ENCODE data around the gene GLIPR2.

GLIPR2 gene

DNA sequence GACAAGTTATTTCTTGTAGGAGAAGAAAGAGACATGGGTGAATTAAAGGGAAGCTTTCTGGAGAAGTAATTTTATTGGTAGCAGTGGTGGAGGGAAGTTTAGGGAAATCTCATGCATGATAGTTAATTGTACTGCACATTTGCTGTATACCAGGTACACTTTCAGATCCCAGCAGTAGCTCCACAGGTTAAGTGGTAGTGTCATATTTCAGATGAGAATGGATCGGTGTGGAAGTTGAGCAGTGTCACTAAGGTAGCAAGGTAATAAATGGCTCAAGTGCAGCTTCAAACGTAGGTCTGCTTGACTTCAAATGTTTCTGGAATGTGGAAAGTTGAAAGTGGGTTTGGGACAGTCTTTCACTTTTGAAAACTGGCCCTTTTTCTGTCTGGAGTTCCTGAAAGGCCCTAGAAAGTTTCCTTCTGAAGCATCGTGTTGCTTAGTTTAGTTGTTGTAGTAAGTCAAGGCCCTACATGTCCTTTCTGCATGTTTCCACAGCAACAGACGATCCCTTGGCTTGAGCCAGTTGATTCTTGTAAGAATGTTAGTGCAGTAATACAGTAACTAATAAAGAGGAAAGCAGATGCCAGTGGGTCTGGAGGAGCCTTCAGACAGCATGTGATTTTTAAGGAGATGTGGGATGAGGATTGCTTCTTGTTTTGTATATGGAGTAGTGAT is 57.9 kb downstream of the GLIPR2 start:
- DNase-seq (ENCODE audit: low read depth), result no peak

DNA sequence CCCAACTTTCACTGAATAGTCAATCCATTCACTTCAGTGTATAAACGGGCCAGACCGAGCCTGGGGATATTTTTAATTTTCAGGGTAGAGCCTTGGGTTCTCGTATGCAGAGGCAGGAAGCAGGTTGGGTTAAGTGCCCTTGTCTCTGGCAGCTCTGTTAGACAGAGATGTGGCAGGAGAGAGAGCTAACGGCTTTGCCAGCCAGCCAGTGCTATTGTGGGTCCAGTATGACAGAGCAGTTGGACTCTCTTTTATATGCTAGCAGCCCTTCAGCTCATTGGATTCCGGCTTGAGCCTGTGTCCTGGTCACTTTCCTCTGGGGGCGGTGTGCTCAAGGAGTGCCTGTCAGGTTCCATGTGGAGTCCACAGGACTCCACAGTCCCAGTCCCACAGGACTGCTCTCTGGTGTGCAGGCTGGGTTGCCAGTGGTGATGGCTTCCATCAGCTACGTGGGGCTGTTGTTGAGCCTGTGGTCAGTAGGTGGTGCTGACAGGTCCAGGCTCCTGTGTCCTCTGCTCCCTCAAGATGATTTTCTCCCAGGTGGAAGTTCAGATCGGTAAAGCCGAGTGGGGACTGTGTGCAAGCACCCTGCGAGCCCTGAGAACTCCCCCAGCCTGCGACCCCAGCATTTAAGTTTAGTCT is 68.5 kb downstream of the GLIPR2 start:
- DNase-seq (ENCODE audit: low read depth), result no peak

DNA sequence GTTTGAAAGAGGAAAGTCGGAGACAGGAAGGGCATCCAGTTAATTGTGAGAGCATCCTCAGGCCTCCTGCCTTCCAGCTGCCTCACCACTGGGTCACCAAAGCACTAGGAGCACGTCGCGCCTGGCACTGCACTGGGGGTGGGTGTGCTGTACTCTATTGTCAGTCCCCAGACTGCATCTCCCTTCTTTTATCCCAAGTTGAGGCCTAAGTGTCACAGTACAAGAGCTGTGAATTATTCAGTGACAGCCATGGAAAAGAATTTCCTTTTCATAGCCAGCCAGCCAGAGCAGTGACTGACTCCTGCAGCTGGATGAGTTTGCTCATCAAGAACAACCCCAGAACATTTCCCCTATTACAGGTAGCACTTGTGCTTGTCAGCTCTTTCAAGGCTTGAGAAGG is 70.5 kb downstream of the GLIPR2 start:
- DNase-seq (ENCODE audit: low read depth), result no peak

DNA sequence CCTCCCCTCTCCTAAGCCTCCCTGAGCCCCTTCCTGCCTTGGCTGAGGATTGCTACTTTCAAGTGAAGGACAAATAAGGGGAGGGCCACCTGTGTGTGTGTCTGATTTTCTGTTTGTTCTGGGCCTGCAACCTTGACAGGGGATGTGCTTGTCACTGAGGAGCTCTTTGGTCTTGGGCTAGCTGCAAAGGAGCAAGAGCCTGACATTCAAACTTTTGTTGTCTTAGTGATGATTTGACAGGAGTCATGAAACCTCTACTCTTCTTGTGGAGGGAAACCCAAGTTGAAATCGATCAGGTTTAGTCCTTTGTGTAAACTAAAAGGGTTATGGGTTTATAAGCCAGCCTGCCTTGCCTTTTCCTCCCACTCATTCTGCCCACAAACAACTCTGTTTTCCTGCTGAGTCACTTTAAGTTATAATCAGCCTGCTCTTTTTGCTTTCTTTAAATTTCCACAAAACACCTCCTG is 71.0 kb downstream of the GLIPR2 start:
- no peak for DNase-seq (ENCODE audit: low read depth)

DNA sequence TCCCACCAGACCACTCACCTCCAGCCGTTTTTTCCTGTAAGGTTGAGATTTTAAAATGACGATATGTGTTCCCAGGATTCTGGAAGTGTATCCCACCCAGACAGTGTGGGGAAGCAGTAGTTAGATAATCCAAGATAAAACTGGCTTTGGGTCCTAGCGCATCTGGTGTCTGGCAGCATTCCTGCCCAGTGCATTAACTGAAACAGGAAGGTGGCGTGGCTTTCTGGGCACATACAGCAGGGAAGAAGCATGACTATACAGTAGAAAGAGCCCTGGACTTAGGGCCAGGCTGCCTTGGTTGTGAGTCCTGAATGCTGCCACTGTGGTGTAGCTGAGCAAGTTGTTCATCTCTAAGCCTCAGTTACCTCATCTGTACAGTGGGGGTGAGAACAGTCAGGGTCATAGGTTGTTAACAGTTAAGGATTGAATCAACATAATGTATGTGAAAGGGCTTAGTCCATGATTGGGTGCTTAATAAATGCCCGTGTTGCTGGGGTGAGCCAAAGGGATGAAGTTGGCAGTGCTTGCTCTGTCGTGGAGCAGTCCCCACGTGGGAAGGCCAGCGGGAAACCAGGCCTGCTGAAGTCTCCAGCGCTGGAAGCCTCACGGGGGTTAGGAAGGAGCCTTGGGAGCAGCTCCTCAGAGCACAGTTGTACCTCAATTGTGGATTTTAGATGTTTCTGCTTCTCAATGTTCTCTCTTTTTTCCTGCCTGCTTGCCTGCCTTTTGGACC is 72.2 kb downstream of the GLIPR2 start:
- no peak for DNase-seq (ENCODE audit: low read depth)

DNA sequence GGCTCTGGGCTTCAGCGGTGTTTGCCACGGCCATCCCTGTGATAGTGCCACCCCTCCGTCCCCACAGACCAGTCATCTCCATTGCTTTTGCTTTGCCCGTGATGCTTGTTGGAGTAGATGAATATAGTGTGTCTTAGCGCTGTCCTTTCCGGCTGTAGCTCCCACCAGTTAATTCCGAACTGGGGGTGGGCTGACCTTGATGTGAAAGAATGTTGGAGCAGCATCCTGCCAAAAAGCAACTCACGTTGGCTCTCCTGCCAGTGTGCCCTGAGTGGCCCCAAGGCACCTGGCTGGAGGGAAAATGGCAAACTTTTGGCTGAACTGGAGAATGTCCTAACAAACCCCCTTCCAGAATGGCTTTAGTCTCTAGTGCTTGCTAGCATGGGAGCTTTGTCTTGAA is 74.2 kb downstream of the GLIPR2 start:
- DNase-seq (ENCODE audit: low read depth), result no peak

DNA sequence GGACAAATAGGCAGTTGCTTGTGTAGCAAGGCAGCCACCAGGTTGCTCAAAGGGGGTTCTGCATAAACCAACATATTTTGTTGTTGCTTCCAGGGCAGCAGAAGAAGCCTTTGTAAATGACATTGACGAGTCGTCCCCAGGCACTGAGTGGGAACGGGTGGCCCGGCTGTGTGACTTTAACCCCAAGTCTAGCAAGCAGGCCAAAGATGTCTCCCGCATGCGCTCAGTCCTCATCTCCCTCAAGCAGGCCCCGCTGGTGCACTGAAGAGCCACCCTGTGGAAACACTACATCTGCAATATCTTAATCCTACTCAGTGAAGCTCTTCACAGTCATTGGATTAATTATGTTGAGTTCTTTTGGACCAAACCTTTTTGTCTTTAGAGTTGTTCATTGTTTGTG is 75.0 kb downstream of the GLIPR2 start:
- no peak for DNase-seq (ENCODE audit: low read depth)

DNA sequence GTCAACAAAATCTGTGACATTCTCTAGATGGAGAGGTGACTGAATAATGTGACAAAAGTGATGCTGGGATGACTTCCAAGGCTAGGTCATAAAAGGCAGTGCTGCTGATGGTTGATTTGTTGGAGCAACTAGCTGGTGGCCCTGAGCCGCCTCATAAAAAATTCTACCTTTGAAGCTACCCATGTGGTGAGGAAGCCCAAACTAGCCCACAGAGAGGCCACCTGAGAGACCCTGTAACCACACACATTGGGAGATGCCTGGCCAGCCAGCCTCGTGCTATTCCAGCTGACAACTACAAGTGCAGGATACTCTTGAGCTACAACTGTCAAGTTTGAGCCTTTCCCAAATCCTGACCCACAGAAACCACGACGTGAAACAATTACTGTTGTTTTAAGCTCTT is 76.9 kb downstream of the GLIPR2 start:
- no peak for DNase-seq (ENCODE audit: low read depth)

All from activated gamma-delta T cell treated with anti-CD3 and anti-CD28 coated beads, Interleukin-2, amount 50 U/mL, for 16 hours (primary cell).